ENCODE data around the gene COX6A2.

COX6A2 gene

DNA sequence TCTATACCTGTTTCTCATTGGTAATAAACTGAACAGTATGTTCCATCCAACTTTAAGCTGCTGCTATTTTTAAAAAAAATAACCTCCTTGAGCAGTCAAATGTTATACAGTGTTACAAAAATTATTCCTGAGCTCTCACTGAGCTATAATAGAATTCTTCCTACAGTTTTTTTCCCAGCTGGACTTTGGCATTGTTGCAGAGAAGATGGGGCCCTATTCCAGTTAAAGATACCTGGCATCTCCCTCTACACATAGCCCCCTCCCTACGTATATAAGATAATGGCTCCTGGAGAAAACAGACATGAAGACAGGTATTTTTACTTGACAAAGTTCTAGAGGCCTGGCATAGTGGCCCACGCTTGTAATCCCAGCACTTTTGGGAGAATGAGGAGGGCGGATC is 1.6 kb upstream of the COX6A2 start:
- H3K9me3 ChIP-seq (replicated peaks; ENCODE audit: insufficient read depth, low read length): no peaks in the 10 kb centered on the region
- no peaks in the 10 kb centered on the region for H3K9me2 ChIP-seq (replicated peaks; ENCODE audit: insufficient read depth, low read length)
- TF ChIP-seq EZH2phosphoT487 (IDR thresholded peaks at IDR 0.05; ENCODE audit: low read length) (no peak), CTCF (IDR thresholded peaks at IDR 0.05; ENCODE audit: low read length) (no peak)
- no peak overlapping the region for H3K9ac ChIP-seq (ENCODE audit: low read length)
- no peaks in the 10 kb centered on the region for H3K36me3 ChIP-seq (replicated peaks; ENCODE audit: insufficient read depth, low read length)
- H2AFZ ChIP-seq (ENCODE audit: low read length): no peak overlapping the region
- no peaks in the 10 kb centered on the region for H4K20me1 ChIP-seq (ENCODE audit: insufficient read depth, low read length)
- H3F3A ChIP-seq (ENCODE audit: insufficient read depth, low read length): peaks cover 10% of the 10 kb centered on the region
- H3K27me3 ChIP-seq (replicated peaks; ENCODE audit: insufficient read depth, low read length): no peaks in the 10 kb centered on the region
- H3K4me2 ChIP-seq (ENCODE audit: low read depth, low read length): no peak overlapping the region; the same call in 1 of the 2 replicates
- DNase-seq: no peak
- peaks cover 18% of the 10 kb centered on the region; the same call in 1 of the 2 replicates for H3K4me1 ChIP-seq (ENCODE audit: low read length)
- no peaks in the 10 kb centered on the region for H3K79me2 ChIP-seq (ENCODE audit: low read length)
- H3K27ac ChIP-seq (ENCODE audit: low read length): no peak overlapping the region
- no peak overlapping the region for H3K4me3 ChIP-seq (ENCODE audit: low read length)

DNA sequence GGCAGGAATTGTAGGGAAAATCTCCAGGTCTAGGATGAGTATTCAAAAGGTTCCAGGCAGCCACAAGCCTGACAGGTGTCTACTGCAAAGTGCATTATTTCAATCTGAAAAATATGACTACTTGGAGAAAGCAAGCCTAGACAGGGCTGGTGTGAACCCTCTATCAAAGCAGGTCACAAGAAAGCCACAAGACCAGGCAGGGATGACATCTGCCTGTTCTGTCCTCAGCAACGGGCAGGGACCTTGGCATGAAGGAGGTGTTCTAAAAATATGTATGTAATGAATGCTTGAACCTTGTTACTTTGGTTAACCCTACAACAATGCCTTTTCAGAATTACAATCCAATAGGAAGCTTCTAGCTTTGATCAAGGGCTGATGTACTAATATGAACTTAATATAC is 1.2 kb upstream of the COX6A2 start:
- no peak for TF ChIP-seq EZH2 (optimal IDR thresholded peaks at IDR 0.05; ENCODE audit: low read depth, low read length)
- TF ChIP-seq CTCF (IDR thresholded peaks at IDR 0.05; ENCODE audit: low read length): no peak
- no peak for TF ChIP-seq EZH2phosphoT487 (IDR thresholded peaks at IDR 0.05; ENCODE audit: low read length)
- H3K4me3 ChIP-seq (ENCODE audit: low read length): no peak overlapping the region
- no peaks in the 10 kb centered on the region for H3K9me2 ChIP-seq (replicated peaks; ENCODE audit: insufficient read depth, low read length)
- H3F3A ChIP-seq (ENCODE audit: insufficient read depth, low read length): peaks cover 10% of the 10 kb centered on the region
- H2AFZ ChIP-seq (ENCODE audit: low read length): no peak overlapping the region
- H3K9me3 ChIP-seq (replicated peaks; ENCODE audit: insufficient read depth, low read length): no peaks in the 10 kb centered on the region
- H3K79me2 ChIP-seq (ENCODE audit: low read length): no peaks in the 10 kb centered on the region
- H3K27me3 ChIP-seq (replicated peaks; ENCODE audit: insufficient read depth, low read length): no peaks in the 10 kb centered on the region
- no peaks in the 10 kb centered on the region for H3K36me3 ChIP-seq (replicated peaks; ENCODE audit: insufficient read depth, low read length)
- no peak overlapping the region for H3K27ac ChIP-seq (ENCODE audit: low read length)
- no peak overlapping the region for H3K9ac ChIP-seq (ENCODE audit: low read length)
- H3K4me1 ChIP-seq (ENCODE audit: low read length): peaks cover 18% of the 10 kb centered on the region; the same call in 1 of the 2 replicates
- no peak overlapping the region for H3K4me2 ChIP-seq (ENCODE audit: low read depth, low read length)
- no peaks in the 10 kb centered on the region for H4K20me1 ChIP-seq (ENCODE audit: insufficient read depth, low read length)
- no peak for DNase-seq

DNA sequence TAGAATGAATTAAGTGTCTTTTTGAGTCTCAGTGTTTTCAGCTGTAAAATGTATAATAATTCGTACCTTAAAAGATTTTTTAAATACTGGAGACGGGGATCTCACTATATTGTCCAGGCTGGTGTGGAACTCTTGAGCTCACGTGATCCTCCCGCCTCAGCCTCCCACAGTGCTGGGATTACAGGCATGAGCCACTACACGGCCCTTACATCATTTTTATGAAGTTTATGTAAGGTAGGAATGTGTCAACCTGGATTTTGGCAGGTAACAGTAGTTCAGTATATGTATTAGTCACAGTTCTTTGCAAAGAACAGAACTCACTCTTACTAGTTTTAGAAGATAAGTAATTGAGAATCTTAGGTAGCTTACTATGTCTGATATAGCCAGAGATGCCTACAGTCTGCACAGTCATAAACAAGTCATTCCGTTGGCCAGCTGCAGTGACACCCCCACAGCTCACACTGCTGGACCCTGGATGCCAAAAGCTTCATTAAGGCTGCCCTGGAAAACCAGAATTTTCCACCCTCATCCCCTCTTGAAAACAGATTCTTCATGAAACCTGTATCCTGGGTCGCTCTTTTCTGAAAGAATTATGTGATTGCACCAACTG is 583 bp upstream of the COX6A2 start:
- Histone ChIP-seq H3K79me2 (ENCODE audit: low read length) (no peaks in the 10 kb centered on the region), H3K9me3 (replicated peaks; ENCODE audit: insufficient read depth, low read length) (no peaks in the 10 kb centered on the region), H2AFZ (ENCODE audit: low read length) (no peak overlapping the region), H3F3A (ENCODE audit: insufficient read depth, low read length) (peaks cover 10% of the 10 kb centered on the region), H4K20me1 (ENCODE audit: insufficient read depth, low read length) (no peaks in the 10 kb centered on the region), H3K4me1 (ENCODE audit: low read length) (peaks cover 18% of the 10 kb centered on the region; the same call in 1 of the 2 replicates), H3K9ac (ENCODE audit: low read length) (no peak overlapping the region), H3K36me3 (replicated peaks; ENCODE audit: insufficient read depth, low read length) (no peaks in the 10 kb centered on the region), H3K4me3 (ENCODE audit: low read length) (no peak overlapping the region), H3K9me2 (replicated peaks; ENCODE audit: insufficient read depth, low read length) (no peaks in the 10 kb centered on the region), H3K27ac (ENCODE audit: low read length) (no peak overlapping the region), H3K27me3 (replicated peaks; ENCODE audit: insufficient read depth, low read length) (no peaks in the 10 kb centered on the region), H3K4me2 (ENCODE audit: low read depth, low read length) (no peak overlapping the region)
- no peak for TF ChIP-seq EZH2 (optimal IDR thresholded peaks at IDR 0.05; ENCODE audit: low read depth, low read length)
- TF ChIP-seq EZH2phosphoT487 (IDR thresholded peaks at IDR 0.05; ENCODE audit: low read length): no peak
- no peak for TF ChIP-seq CTCF (IDR thresholded peaks at IDR 0.05; ENCODE audit: low read length)
- no peak for DNase-seq
